K562 (cell line): ENCODE results near the gene ZNF284. TPM values are rescaled to one million over a fixed set of nuclear protein-coding genes. Genes with fewer than 3 reads are reported as not detected.

Source experiments
- BCL6 ChIP-seq: fragments of 250-450 bp; sonication (Bioruptor Pico); IDR thresholded peaks from 2 replicates; pipeline ENCODE4 v1.4.0; 2020
- ERF ChIP-seq: fragments of 450-650 bp; formaldehyde crosslinking; IDR thresholded peaks from 2 replicates; pipeline ENCODE4 v1.4.0; 2020; ENCODE audit warnings: mild to moderate bottlenecking, mixed read lengths
- ESRRB ChIP-seq: fragments of 250-450 bp; sonication (Bioruptor Pico); IDR thresholded peaks from 2 replicates; pipeline ENCODE4 v1.5.0; 2020; ENCODE audit warnings: mild to moderate bottlenecking, moderate library complexity, borderline replicate concordance
- ETV6 ChIP-seq, 3 experiments: fragments of 150-350 bp in 1 of 3; sonication (generic) in 1 of 3; formaldehyde crosslinking in 1 of 3; IDR thresholded peaks; 2 replicates each; pipeline versions ENCODE4 v1.6.1 to v1.8.0; 2014 to 2022; ENCODE audit warnings: borderline replicate concordance in 2 of 3, low read depth in 2 of 3, antibody characterized with exemption in 1 of 3, low read length in 1 of 3, mild to moderate bottlenecking in 1 of 3, missing genetic modification reagents in 1 of 3
- HSF4 ChIP-seq: fragments of 250-450 bp; sonication (Bioruptor Pico); IDR thresholded peaks from 2 replicates; pipeline ENCODE4 v2.1.2; 2022; ENCODE audit warnings: mild to moderate bottlenecking, moderate library complexity, borderline replicate concordance
- MED1 ChIP-seq: sonication (generic); formaldehyde crosslinking; IDR thresholded peaks from 2 replicates; pipeline ENCODE4 v1.8.1; 2023; ENCODE audit warnings: missing genetic modification reagents, borderline replicate concordance
- MXI1 ChIP-seq: IDR thresholded peaks from 2 replicates; pipeline ENCODE4 v1.6.1; 2011; ENCODE audit warnings: low read depth, mild to moderate bottlenecking, improper control_type of control experiment, low read length
- NCOA1 ChIP-seq: fragments of 450-650 bp; IDR thresholded peaks from 2 replicates; pipeline ENCODE4 v1.6.1; 2016; ENCODE audit warnings: low read depth
- NFIC ChIP-seq: fragments of 450-650 bp; IDR thresholded peaks from 2 replicates; pipeline ENCODE4 v1.6.1; 2017; ENCODE audit warnings: mild to moderate bottlenecking, inconsistent platforms
- NR2C1 ChIP-seq, 2 experiments: fragments of 450-650 bp; IDR thresholded peaks; 2 replicates each; pipeline ENCODE4 v1.6.1; 2017; ENCODE audit warnings: mild to moderate bottlenecking in 2 of 2, antibody characterized with exemption in 1 of 2, inconsistent platforms in 1 of 2, missing compliant biosample characterization in 1 of 2, missing genetic modification characterization in 1 of 2
- RAD21 ChIP-seq, 2 experiments: fragments of 250-450 bp in 1 of 2; fragments of 450-650 bp in 1 of 2; sonication (Bioruptor Pico) in 1 of 2; formaldehyde crosslinking in 1 of 2; IDR thresholded peaks in 1 of 2; conservative IDR thresholded peaks in 1 of 2; 2 replicates each; pipeline versions ENCODE4 v1.4.0 to v1.8.0; 2020 to 2022; ENCODE audit warnings: mild to moderate bottlenecking in 2 of 2, moderate library complexity in 1 of 2
- RBBP5 ChIP-seq: fragments of 200-600 bp; sonication (generic); IDR thresholded peaks from 2 replicates; pipeline ENCODE4 v1.6.1; 2012; ENCODE audit warnings: borderline replicate concordance, mild to moderate bottlenecking, low read length, control low read depth, inconsistent platforms; ENCODE audit not compliant: insufficient read depth, poor library complexity, severe bottlenecking
- SRSF1 ChIP-seq: fragments of 200-400 bp; formaldehyde crosslinking; IDR thresholded peaks from 2 replicates; pipeline ENCODE4 v1.6.1; 2017; ENCODE audit warnings: mild to moderate bottlenecking, low read depth, low read length, moderate library complexity
- ZNF146 ChIP-seq: IDR thresholded peaks from one replicate; pipeline ENCODE4 v1.6.1; 2018; ENCODE audit warnings: missing compliant biosample characterization; ENCODE audit not compliant: unreplicated experiment
- polyA plus RNA-seq, 8 experiments: library from polyadenylated mRNA; depleted of rRNA in 4 of 8; stranded (reverse) in 5 of 8; unstranded in 3 of 8; fragments of >200 nt; fragmentation: Nextera tagmentation in 2 of 8; fragmentation: Illumina TruSeq in 1 of 8; extraction: Ambion mirVana in 2 of 8; extraction: Trizol in 1 of 8; gene quantifications; 2 replicates each; pipeline versions ENCODE4 v1.2.1 to v1.2.3, GENCODE V29; 2011 to 2014; ENCODE audit warnings: inconsistent platforms in 1 of 8, missing spikeins in 1 of 8
- total RNA-seq, 7 experiments: library from RNA; depleted of rRNA in 6 of 7; stranded (reverse); fragments of >200 nt in 6 of 7; fragmentation: Illumina TruSeq in 2 of 7; extraction: Trizol in 2 of 7; gene quantifications; 2 replicates each; pipeline versions ENCODE4 v1.2.1 to v1.2.3, GENCODE V29; 2011 to 2021; ENCODE audit warnings: low replicate concordance in 1 of 7
- TF ChIP-seq, protein P1 (sequence below): sonication (generic); formaldehyde crosslinking; IDR thresholded peaks from 2 replicates; pipeline ENCODE4 v1.8.0; 2022; ENCODE audit warnings: mild to moderate bottlenecking, missing genetic modification reagents
- TF ChIP-seq, protein P2 (sequence below), 2 experiments: fragments of 450-650 bp in 1 of 2; IDR thresholded peaks; 2 replicates each; pipeline ENCODE4 v1.6.1; 2011 to 2017; ENCODE audit warnings: low read depth in 2 of 2, antibody characterized with exemption in 1 of 2, borderline replicate concordance in 1 of 2, low read length in 1 of 2, mild to moderate bottlenecking in 1 of 2, mixed read lengths in 1 of 2; ENCODE audit not compliant: control insufficient read depth in 1 of 2
- TF ChIP-seq, protein P3 (sequence below): fragments of 450-650 bp; IDR thresholded peaks from 2 replicates; pipeline ENCODE4 v1.7.0; 2016; ENCODE audit warnings: borderline replicate concordance

The ZNF284 gene
- total and polyA plus RNA-seq, 9 of the 15 experiments (the other 6 are each of a cell fraction or from before 2014, with no cell fraction given) = 0.07 to 0.24 (median 0.20) TPM

DNA sequence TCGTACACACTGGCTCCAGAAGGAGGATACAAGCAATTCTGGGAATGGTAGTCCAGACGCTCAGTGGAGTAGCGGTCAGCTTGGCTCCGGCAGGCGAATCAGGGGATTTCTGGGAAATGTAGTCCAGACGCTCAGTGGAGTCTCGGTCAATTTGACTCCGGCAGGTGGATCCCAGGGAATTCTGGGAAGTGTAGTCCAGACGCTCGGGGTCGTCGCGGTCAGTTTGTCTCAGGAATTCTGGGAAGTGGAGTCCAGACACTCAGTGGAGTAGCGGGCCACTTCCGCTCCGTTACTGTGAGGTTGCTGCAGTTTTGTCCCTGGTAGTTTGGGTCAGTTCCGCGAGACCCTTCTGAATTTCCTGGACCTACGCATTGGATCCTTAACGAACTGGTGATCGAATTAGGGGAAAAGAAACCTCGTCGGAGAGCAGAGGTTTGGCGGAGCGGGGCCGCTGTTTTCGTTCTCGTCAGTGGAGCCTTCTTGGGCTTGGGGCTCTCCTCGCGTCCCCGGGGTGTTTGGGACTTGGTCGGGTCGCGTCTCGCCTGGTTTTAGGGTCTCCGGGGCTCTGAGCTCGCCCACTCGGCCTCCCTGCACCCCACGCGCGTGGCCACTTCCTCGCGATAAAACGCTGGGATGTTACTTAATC is 41.3 kb downstream of the ZNF284 start, which contains the start of gene ZNF225 (continued):
- TF ChIP-seq, protein P1, sequence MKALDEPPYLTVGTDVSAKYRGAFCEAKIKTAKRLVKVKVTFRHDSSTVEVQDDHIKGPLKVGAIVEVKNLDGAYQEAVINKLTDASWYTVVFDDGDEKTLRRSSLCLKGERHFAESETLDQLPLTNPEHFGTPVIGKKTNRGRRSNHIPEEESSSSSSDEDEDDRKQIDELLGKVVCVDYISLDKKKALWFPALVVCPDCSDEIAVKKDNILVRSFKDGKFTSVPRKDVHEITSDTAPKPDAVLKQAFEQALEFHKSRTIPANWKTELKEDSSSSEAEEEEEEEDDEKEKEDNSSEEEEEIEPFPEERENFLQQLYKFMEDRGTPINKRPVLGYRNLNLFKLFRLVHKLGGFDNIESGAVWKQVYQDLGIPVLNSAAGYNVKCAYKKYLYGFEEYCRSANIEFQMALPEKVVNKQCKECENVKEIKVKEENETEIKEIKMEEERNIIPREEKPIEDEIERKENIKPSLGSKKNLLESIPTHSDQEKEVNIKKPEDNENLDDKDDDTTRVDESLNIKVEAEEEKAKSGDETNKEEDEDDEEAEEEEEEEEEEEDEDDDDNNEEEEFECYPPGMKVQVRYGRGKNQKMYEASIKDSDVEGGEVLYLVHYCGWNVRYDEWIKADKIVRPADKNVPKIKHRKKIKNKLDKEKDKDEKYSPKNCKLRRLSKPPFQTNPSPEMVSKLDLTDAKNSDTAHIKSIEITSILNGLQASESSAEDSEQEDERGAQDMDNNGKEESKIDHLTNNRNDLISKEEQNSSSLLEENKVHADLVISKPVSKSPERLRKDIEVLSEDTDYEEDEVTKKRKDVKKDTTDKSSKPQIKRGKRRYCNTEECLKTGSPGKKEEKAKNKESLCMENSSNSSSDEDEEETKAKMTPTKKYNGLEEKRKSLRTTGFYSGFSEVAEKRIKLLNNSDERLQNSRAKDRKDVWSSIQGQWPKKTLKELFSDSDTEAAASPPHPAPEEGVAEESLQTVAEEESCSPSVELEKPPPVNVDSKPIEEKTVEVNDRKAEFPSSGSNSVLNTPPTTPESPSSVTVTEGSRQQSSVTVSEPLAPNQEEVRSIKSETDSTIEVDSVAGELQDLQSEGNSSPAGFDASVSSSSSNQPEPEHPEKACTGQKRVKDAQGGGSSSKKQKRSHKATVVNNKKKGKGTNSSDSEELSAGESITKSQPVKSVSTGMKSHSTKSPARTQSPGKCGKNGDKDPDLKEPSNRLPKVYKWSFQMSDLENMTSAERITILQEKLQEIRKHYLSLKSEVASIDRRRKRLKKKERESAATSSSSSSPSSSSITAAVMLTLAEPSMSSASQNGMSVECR (CRISPR knock-in tag) = no peak
- TF ChIP-seq ESRRB (CRISPR knock-in tag) (no peak), HSF4 (no peak), MXI1 (no peak), BCL6 (0 out of 2 replicates have a peak, but pooled peaks have one; percentile 29), ERF (no peak), ZNF146 (CRISPR knock-in tag) (no peak), ETV6 (IDR thresholded peaks at IDR 0.05; ENCODE audit: borderline replicate concordance in 1 of 2, low read depth in 2 of 2, low read length in 1 of 2) (no peak; a peak in 1 of 4 replicates), ETV6 (CRISPR knock-in tag; IDR thresholded peaks at IDR 0.05; ENCODE audit: borderline replicate concordance) (no peak), NFIC (no peak), NCOA1 (no peak), SRSF1 (no peak), MED1 (CRISPR knock-in tag) (no peak), RBBP5 (peak; percentile 52), RAD21 (CRISPR knock-in tag; conservative IDR thresholded peaks at IDR 0.05 in 1 of 2, IDR thresholded peaks at IDR 0.05 in 1 of 2) (0 out of 4 replicates have a peak, but pooled peaks of 1 of the 2 experiments have one; percentile 0), NR2C1 (IDR thresholded peaks at IDR 0.05) (peak; percentile 96), NR2C1 (tag; IDR thresholded peaks at IDR 0.05) (peak; percentile 99)
- TF ChIP-seq, protein P2, sequence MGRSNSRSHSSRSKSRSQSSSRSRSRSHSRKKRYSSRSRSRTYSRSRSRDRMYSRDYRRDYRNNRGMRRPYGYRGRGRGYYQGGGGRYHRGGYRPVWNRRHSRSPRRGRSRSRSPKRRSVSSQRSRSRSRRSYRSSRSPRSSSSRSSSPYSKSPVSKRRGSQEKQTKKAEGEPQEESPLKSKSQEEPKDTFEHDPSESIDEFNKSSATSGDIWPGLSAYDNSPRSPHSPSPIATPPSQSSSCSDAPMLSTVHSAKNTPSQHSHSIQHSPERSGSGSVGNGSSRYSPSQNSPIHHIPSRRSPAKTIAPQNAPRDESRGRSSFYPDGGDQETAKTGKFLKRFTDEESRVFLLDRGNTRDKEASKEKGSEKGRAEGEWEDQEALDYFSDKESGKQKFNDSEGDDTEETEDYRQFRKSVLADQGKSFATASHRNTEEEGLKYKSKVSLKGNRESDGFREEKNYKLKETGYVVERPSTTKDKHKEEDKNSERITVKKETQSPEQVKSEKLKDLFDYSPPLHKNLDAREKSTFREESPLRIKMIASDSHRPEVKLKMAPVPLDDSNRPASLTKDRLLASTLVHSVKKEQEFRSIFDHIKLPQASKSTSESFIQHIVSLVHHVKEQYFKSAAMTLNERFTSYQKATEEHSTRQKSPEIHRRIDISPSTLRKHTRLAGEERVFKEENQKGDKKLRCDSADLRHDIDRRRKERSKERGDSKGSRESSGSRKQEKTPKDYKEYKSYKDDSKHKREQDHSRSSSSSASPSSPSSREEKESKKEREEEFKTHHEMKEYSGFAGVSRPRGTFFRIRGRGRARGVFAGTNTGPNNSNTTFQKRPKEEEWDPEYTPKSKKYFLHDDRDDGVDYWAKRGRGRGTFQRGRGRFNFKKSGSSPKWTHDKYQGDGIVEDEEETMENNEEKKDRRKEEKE (IDR thresholded peaks at IDR 0.05; ENCODE audit: borderline replicate concordance in 1 of 2, control insufficient read depth in 1 of 2, low read depth in 2 of 2, low read length in 1 of 2) = no peak
- TF ChIP-seq, protein P3, sequence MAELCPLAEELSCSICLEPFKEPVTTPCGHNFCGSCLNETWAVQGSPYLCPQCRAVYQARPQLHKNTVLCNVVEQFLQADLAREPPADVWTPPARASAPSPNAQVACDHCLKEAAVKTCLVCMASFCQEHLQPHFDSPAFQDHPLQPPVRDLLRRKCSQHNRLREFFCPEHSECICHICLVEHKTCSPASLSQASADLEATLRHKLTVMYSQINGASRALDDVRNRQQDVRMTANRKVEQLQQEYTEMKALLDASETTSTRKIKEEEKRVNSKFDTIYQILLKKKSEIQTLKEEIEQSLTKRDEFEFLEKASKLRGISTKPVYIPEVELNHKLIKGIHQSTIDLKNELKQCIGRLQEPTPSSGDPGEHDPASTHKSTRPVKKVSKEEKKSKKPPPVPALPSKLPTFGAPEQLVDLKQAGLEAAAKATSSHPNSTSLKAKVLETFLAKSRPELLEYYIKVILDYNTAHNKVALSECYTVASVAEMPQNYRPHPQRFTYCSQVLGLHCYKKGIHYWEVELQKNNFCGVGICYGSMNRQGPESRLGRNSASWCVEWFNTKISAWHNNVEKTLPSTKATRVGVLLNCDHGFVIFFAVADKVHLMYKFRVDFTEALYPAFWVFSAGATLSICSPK = no peak
